OCI-LY7 (cell line): ENCODE data around the gene ERC1. TPM values are rescaled to one million over a fixed set of nuclear protein-coding genes. Genes with fewer than 3 reads are reported as not detected.

Experiments
- BruUV-seq: library from RNA; stranded (reverse); fragments of 400-500 nt; replicated peaks from 2 replicates; lab custom pipeline; 2021; lab: Mats Ljungman, UMichigan
- CTCF ChIA-PET: fragments of 300-600 bp; sonication (Branson Sonifier 250); formaldehyde crosslinking; loops from one replicate; lab custom pipeline; 2022; ENCODE audit warnings: antibody characterized with exemption; ENCODE audit not compliant: unreplicated experiment; lab: Charles Lee
- POLR2A ChIA-PET: fragments of 300-600 bp; sonication (Branson Sonifier 250); formaldehyde crosslinking; loops from one replicate; lab custom pipeline; 2022; ENCODE audit warnings: antibody characterized with exemption; lab: Charles Lee
- DNase-seq: peaks from one replicate; pipeline ENCODE4 v3.0.0-alpha.2; 2015; ENCODE audit warnings: low spot score
- H2AFZ ChIP-seq: fragments of 200-600 bp; sonication (generic), shearing (Covaris generic); 2 replicates; pipeline ENCODE4 v1.6.1; 2014; ENCODE audit warnings: mild to moderate bottlenecking, antibody characterized with exemption, low read length, moderate library complexity
- H3K27ac ChIP-seq: fragments of 200-600 bp; sonication (generic); 2 replicates; pipeline ENCODE4 v1.5.1; 2014; ENCODE audit warnings: mixed run types, low read depth, mild to moderate bottlenecking, moderate library complexity, low read length, inconsistent platforms; ENCODE audit not compliant: poor library complexity, severe bottlenecking
- H3K36me3 ChIP-seq: fragments of 200-600 bp; sonication (generic); 2 replicates; pipeline ENCODE4 v1.6.1; 2014; ENCODE audit warnings: mild to moderate bottlenecking, antibody characterized with exemption, low read length, moderate library complexity, mixed read lengths; ENCODE audit not compliant: insufficient read depth
- H3K4me1 ChIP-seq: fragments of 200-600 bp; sonication (generic); 2 replicates; pipeline ENCODE4 v1.5.1; 2014; ENCODE audit warnings: mild to moderate bottlenecking, low read length; ENCODE audit not compliant: insufficient read depth, poor library complexity, severe bottlenecking
- H3K4me2 ChIP-seq: fragments of 200-600 bp; sonication (generic); 2 replicates; pipeline ENCODE4 v1.6.1; 2014; ENCODE audit warnings: mild to moderate bottlenecking, low read length
- H3K4me3 ChIP-seq: fragments of 200-600 bp; sonication (generic); 2 replicates; pipeline ENCODE4 v1.5.1; 2014; ENCODE audit warnings: mild to moderate bottlenecking, low read depth, low read length; ENCODE audit not compliant: poor library complexity, severe bottlenecking
- H3K79me2 ChIP-seq: fragments of 200-600 bp; sonication (generic); 2 replicates; pipeline ENCODE4 v1.6.1; 2016; ENCODE audit warnings: low read depth, mild to moderate bottlenecking, low read length, moderate library complexity, mixed read lengths; ENCODE audit not compliant: insufficient read depth
- H3K9me2 ChIP-seq: fragments of 200-600 bp; sonication (generic); 2 replicates; pipeline ENCODE4 v1.6.1; 2016; ENCODE audit warnings: mild to moderate bottlenecking, low read length, mixed read lengths; ENCODE audit not compliant: insufficient read depth
- H3K9me3 ChIP-seq: fragments of 200-600 bp; sonication (generic); 2 replicates; pipeline ENCODE4 v1.6.1; 2014; ENCODE audit warnings: mild to moderate bottlenecking, mixed run types, low read length, mixed read lengths
- H4K20me1 ChIP-seq: fragments of 200-600 bp; sonication (generic); 2 replicates; pipeline ENCODE4 v1.6.1; 2014; ENCODE audit warnings: mild to moderate bottlenecking, antibody characterized with exemption, low read length, moderate library complexity, mixed read lengths; ENCODE audit not compliant: insufficient read depth
- EZH2phosphoT487 ChIP-seq: fragments of 200-600 bp; sonication (generic); IDR thresholded peaks from 2 replicates; pipeline ENCODE4 v1.6.1; 2018; ENCODE audit warnings: low read depth, borderline replicate concordance, mild to moderate bottlenecking, mixed run types, antibody characterized with exemption, low read length, moderate library complexity, mixed read lengths
- intact Hi-C: fragments of 100-400 bp; cut with micrococcal nuclease; formaldehyde crosslinking; loops from one replicate; pipeline ENCODE4 v1.10.0; 2022; ENCODE audit not compliant: unreplicated experiment
- total RNA-seq, 2 experiments: library from RNA; depleted of rRNA in 1 of 2; stranded (reverse); fragments of >200 nt in 1 of 2; shearing (Covaris generic) in 1 of 2; gene quantifications; 2 replicates each; pipeline ENCODE4 v1.2.3, GENCODE V29; 2014 to 2022
- TF ChIP-seq, protein P1 (sequence below): fragments of 200-600 bp; sonication (generic); conservative IDR thresholded peaks from 2 replicates; pipeline ENCODE4 v1.5.1; 2014; ENCODE audit warnings: mild to moderate bottlenecking, antibody characterized with exemption, low read length, moderate library complexity, mixed read lengths

ERC1 gene
- total RNA-seq, 2 experiments from 2014 or later = 26.9 to 86.9 TPM

- ChIA-PET CTCF (no interaction called here), POLR2A (no interaction called here)
- no peak for TF ChIP-seq EZH2phosphoT487
- TF ChIP-seq, protein P1, sequence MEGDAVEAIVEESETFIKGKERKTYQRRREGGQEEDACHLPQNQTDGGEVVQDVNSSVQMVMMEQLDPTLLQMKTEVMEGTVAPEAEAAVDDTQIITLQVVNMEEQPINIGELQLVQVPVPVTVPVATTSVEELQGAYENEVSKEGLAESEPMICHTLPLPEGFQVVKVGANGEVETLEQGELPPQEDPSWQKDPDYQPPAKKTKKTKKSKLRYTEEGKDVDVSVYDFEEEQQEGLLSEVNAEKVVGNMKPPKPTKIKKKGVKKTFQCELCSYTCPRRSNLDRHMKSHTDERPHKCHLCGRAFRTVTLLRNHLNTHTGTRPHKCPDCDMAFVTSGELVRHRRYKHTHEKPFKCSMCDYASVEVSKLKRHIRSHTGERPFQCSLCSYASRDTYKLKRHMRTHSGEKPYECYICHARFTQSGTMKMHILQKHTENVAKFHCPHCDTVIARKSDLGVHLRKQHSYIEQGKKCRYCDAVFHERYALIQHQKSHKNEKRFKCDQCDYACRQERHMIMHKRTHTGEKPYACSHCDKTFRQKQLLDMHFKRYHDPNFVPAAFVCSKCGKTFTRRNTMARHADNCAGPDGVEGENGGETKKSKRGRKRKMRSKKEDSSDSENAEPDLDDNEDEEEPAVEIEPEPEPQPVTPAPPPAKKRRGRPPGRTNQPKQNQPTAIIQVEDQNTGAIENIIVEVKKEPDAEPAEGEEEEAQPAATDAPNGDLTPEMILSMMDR = no peak
- H3K4me2 ChIP-seq = no peak overlapping the region
- peaks cover 4% of the 10 kb centered on the region for H3K4me1 ChIP-seq
- H3K4me3 ChIP-seq = no peak overlapping the region
- no peaks in the 10 kb centered on the region for H3K9me3 ChIP-seq
- H4K20me1 ChIP-seq = no peaks in the 10 kb centered on the region
- intact Hi-C loops = no loop called here
- H3K27ac ChIP-seq = no peak overlapping the region
- DNase-seq = no peak
- H3K36me3 ChIP-seq = no peaks in the 10 kb centered on the region
- no peaks in the 10 kb centered on the region for H3K9me2 ChIP-seq
- H2AFZ ChIP-seq = no peak overlapping the region
- no TSS peak for BruUV-seq
- no peaks in the 10 kb centered on the region for H3K79me2 ChIP-seq
Observed at GRCh38 chr12:1499351-1499750, 508.3 kb downstream of the ERC1 start.

DNA sequence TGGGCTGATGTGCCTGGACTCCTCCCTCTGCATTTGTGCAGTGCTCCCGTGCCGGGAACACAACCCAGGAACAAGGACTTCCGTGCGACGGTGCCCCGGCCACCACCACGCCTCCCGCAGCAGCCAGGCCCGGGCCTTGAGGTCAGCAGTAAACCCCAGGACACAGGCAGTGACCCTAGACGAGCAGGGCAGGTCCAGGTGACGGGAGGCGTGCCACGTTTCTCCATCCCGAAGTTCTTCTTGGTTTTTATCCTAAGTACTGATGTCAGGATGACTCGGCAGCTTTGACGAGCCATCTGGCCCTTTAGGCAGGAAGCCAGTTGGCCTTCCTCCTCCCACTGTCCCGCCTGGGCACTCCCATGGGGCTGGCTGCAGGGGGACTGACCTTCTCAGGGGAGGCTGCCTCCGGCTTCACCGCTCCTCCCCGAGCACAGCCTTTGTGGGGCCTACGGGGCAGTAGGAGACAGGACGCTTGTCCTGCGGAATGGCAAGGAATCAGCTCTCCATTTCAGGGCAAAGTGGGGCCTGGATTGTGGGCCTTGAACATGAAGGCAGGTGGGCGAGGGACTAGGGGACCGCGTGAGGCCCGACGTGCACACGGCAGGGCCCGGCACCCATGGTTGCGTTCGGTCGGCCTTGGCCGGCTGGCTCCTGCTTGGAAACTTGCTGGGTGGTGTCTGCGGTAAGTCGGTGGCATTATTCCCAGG, 509.2 kb downstream of the ERC1 start:
- Histone ChIP-seq H4K20me1 (no peaks in the 10 kb centered on the region), H3K27ac (no peak overlapping the region), H3K9me2 (no peaks in the 10 kb centered on the region), H3K4me2 (no peak overlapping the region), H3K79me2 (no peaks in the 10 kb centered on the region), H3K4me1 (peaks cover 9% of the 10 kb centered on the region), H2AFZ (no peak overlapping the region), H3K4me3 (no peak overlapping the region), H3K36me3 (no peaks in the 10 kb centered on the region), H3K9me3 (no peaks in the 10 kb centered on the region)
- CTCF ChIA-PET = no interaction called here
- DNase-seq = no peak
- POLR2A ChIA-PET = no interaction called here
- intact Hi-C loops = no loop called here
- no peak for TF ChIP-seq EZH2phosphoT487
- TF ChIP-seq, protein P1 = no peak
- no TSS peak for BruUV-seq

DNA sequence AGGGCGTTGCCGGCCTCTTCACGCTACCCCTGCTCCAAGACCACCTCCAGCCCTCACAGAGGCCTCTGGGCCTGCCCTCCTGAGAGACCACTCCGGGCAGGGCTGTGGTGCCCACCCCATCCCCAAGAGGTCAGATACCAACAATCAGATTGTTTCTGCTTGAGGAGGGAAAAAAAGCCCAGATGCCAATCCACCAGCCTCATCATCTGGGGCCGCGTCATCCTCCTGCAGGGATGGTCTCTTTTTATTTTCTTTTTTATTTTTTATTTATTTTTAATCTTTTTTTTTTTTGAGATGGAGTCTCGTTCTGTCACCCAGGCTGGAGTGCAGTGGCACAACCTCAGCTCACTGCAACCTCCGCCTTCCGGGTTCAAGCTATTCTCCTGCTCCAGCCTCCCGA, 510.0 kb downstream of the ERC1 start:
- Histone ChIP-seq H3K27ac (no peak overlapping the region), H4K20me1 (no peaks in the 10 kb centered on the region), H3K4me3 (no peak overlapping the region), H3K36me3 (no peaks in the 10 kb centered on the region), H3K4me1 (peaks cover 9% of the 10 kb centered on the region), H3K9me3 (no peaks in the 10 kb centered on the region), H3K4me2 (no peak overlapping the region), H3K79me2 (no peaks in the 10 kb centered on the region), H3K9me2 (no peaks in the 10 kb centered on the region), H2AFZ (no peak overlapping the region)
- ChIA-PET POLR2A (no interaction called here), CTCF (no interaction called here)
- intact Hi-C loops = no loop called here
- BruUV-seq = no TSS peak
- no peak for DNase-seq
- no peak for TF ChIP-seq EZH2phosphoT487
- TF ChIP-seq, protein P1 = no peak
